GM11168 (cell line): ENCODE data around the gene KRT36.

Source experiments
- in situ Hi-C: fragments of 300-500 bp; cut with MboI; formaldehyde crosslinking; loops from one replicate; pipeline ENCODE4 v1.12.0; 2022; ENCODE audit warnings: low sequenced_read_pairs; ENCODE audit not compliant: unreplicated experiment

Gene KRT36

GRCh38 chr17:41481036-41481435, 8.7 kb downstream of the KRT36 start, which contains the start of gene KRT35:
Gene KRT35 (minus strand): TSS chr17:41481151. CDS start chr17:41481097, 54 bp downstream.
- in situ Hi-C loops = no loop called here

DNA sequence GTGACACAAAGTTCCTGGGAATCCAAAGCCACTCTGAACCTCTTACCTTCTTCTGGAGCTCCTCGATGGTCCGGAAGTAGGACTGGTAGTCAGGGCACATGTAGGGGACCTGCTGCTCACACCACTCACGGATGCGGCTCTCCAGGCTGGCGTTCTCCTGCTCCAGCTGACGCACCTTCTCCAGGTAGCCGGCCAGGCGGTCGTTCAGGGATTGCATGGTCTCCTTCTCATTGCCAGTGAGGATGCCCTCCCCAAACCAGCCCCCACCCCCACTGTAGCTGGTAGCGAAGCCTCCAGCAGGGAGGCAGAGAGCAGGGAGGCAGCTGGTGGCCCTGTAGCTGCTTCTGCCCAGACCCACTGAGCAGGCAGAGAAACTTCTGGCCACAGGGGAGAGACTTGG, 9.1 kb downstream of the KRT36 start:
- in situ Hi-C loops = no loop called here

DNA sequence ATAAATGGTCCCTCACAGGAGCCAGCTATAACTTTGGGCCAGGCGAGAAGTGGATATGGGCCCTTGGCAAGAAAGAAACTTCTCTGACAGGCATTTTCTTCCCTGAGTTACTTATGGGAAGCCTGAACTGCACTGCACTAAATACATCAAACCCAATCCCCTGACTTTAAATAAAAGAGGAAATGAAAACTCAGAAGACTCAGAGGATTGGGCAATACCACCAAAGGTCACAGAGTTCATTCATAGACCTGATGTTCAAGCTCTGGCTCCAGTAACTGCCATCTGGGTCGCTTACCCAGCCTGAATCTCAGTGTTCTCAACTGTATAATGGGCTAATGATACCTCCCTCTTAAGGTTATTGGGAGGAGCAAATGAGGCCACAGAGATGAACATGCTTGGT, 9.6 kb downstream of the KRT36 start:
- in situ Hi-C loops = no loop called here

DNA sequence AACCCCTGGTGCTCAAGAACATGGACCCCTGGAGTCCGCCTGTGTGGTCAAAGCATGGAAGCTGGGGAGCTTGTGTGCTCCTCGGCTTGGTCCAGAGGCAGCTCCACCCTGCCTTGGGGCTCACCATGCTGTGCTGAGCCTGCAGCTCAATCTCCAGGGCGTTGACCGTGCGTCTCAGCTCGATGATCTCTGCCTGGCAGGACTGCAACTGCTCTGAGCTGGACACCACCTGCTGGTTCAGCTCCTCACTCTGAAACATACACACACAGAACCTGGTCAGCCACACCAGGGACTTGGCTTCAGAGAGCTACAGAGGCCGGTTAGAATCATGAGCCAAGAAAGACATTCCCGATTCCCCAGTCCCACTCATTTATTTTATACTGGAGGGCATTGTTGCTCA, 11.5 kb downstream of the KRT36 start:
- in situ Hi-C loops = no loop called here

DNA sequence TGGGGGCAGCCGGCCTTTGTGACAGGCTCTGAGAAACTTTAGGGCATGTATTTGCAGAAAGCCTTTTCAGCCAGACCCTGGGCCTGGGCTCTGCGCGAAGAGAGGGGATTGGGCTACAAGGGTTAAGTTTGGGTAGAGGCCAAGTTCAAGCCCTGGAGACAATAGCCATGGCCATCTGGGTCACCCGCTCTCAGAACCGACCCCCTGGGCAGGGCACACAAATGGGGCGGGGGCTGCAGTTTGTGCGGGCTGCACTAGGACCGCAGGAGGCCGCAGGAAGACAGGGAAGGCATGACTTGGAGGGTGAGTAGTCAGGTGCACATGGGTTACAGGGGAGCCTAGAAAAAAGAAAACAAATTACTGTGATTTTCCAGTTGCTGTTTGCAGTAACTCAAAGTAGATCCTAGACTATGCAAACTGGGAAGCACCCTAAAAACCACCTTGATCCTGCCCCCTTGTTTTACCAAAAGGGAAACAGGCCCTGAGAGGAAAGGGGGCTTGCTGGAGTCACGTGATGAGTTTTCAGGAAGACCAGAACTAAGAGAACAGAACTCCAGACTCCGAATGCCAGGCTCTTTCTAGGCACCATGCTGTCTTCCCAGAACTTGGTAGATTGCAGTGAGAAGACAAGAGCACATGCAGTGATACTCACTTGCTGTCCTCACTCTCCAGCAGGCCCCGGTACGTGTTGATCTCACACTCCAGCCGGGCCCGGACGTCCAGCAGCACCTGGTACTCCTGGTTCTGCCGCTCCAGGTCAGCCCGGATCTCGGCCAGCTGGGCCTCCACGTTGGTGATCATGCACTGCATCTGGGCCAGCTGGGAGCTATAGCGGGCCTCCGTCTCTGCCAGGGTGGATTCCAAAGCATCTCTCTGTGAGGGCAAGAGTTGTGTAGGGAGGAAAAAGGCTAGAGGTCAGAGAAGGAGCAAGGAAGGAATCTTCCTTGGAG, 12.6 kb downstream of the KRT36 start:
- in situ Hi-C loops = no loop called here

DNA sequence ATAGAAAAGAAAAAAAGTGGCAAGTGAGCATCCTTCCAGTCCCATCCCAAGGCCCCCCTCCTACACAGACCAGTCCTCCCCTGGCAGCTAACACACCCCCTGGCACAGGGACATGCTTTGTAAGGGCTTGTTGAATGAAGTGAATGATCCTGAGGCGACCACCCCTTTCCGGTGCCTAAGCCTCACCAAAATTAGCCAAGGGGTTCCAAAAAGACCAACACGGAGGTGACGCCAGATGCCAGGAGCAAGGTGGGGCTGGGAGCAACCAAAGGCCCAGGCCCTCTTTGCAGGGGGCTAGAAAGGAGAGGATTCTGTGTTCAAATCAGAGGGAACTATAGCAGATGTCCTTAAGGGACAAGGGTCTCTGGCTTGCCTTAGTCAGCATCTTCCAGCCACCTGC, 14.3 kb downstream of the KRT36 start:
- in situ Hi-C loops = no loop called here

- in situ Hi-C loops = no loop called here
Observed at GRCh38 chr17:41474863-41475262, 14.8 kb downstream of the KRT36 start.

DNA sequence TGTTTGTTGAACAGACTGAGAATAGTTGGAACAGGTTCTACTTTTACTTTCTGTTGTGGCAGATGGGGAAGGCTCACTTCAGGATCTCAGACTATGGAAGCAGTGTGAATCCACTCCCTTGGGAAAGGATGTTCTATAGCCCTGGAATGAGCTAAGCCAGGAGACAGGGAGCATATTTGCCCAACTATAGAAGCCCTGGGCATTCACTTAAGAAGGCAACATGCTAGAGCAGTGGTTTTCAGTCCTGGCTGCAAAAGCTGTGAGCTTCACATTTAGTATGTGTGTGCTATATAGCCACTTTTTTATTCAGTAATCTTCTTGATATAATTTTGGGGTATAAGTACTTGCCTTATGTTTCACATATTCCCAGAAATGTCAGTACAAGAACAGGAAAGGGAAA, 21.4 kb downstream of the KRT36 start:
- in situ Hi-C loops = no loop called here

DNA sequence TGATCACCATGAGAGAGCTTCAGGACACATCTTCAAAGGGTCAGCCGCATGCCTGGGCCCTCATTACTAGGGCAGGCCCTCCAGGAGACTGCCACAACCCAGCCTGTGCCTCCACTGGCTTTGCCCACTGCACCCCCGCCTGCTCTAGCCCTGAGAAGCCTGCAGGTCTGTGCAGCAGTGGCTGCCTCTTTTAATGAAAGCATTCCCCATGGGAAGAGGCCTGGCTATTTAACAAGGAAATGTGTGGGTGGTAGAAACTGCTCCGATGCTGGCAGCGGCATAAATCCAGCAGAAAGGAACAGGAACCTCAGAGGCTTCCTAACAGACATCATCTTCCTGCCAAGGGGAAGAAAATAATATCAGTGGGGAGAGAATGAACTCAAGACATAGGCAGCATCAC, 22.1 kb downstream of the KRT36 start:
- in situ Hi-C loops = no loop called here

- in situ Hi-C loops = no loop called here
Observed at GRCh38 chr17:41466988-41467387, 22.7 kb downstream of the KRT36 start, which contains the start of gene KRT32. Gene KRT32 (minus strand): TSS chr17:41467386. CDS start chr17:41467325, 61 bp downstream.

- in situ Hi-C loops = no loop called here
Observed at GRCh38 chr17:41464682-41465081, 25.0 kb downstream of the KRT36 start.

GRCh38 chr17:41464173-41464572, 25.5 kb downstream of the KRT36 start:
- in situ Hi-C loops = no loop called here

GRCh38 chr17:41463746-41464145, 26.0 kb downstream of the KRT36 start:
- in situ Hi-C loops = no loop called here

DNA sequence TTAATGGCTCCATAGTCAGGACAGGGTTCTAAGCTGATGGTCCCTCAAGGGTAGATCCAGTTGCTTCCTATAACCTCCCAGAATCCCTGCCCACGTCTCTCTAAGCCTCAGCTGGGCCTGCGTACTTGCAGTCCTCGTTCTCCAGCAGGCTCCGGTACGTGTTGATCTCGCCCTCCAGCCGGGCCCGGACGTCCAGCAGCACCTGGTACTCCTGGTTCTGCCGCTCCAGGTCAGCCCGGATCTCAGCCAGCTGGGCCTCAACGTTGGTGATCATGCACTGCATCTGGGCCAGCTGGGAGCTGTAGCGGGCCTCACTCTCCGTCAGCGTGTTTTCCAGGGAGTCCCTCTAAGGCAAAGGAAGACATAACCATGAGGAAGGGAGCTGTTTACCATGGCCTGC, 27.0 kb downstream of the KRT36 start:
- in situ Hi-C loops = no loop called here

GRCh38 chr17:41457676-41458075, 32.0 kb downstream of the KRT36 start:
- in situ Hi-C loops = no loop called here

- in situ Hi-C loops = no loop called here
Observed at GRCh38 chr17:41456204-41456603, 33.5 kb downstream of the KRT36 start.

- in situ Hi-C loops = no loop called here
Observed at GRCh38 chr17:41455236-41455635, 34.5 kb downstream of the KRT36 start.

- in situ Hi-C loops = no loop called here
Observed at GRCh38 chr17:41453066-41453465, 36.6 kb downstream of the KRT36 start.

DNA sequence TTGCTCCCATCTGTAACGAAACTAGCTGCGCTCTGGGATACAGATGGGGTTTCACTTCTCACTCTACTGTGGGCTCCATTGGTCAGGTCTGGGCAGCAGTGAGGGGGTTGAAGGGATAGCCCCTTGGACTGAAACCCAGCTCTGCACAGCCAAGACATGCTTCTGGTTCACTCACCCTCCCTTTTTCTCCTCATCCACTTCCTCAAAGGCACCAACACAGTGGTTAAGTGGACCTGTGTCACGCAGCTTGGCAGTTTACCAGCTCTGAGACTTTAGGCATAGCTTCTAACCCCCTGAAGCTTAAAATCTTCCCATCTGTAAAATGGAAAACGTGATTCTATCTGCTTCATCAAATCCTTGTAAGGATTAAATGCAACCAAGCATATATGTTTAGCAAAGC, 37.4 kb downstream of the KRT36 start:
- in situ Hi-C loops = no loop called here

- in situ Hi-C loops = no loop called here
Observed at GRCh38 chr17:41451154-41451728, 38.5 kb downstream of the KRT36 start.

DNA sequence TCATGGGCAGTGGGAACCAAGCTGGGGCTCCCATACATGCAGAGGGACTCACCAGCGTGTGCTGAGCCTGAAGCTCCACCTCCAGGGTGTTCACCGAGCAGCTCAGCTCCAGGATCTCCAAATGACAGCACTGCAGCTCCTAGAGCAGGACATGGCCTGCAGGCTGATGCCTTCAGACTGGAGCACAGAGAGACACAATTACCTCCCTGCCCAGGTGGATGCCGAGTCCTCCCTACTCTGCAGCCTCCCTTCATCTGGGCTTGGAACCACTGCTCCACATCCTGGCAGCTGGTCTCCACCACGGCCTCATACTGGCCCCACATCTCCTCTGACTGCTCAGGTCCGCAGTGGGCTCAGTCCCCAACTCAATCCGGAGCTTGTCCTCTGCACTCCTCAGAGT, 40.7 kb downstream of the KRT36 start:
- in situ Hi-C loops = no loop called here

GRCh38 chr17:41448506-41448905, 41.2 kb downstream of the KRT36 start:
- in situ Hi-C loops = no loop called here
